Stimulated activated CD4-positive, alpha-beta T cell treated with anti-CD3 and anti-CD28 coated beads, Interleukin-4, amount 100 ng/mL, for 24 hours (primary cell): ENCODE measurements around the gene ADAMTS2.

Source experiments
- DNase-seq: peaks from one replicate; pipeline ENCODE4 v3.0.0-alpha.2; 2020

The ADAMTS2 gene

DNA sequence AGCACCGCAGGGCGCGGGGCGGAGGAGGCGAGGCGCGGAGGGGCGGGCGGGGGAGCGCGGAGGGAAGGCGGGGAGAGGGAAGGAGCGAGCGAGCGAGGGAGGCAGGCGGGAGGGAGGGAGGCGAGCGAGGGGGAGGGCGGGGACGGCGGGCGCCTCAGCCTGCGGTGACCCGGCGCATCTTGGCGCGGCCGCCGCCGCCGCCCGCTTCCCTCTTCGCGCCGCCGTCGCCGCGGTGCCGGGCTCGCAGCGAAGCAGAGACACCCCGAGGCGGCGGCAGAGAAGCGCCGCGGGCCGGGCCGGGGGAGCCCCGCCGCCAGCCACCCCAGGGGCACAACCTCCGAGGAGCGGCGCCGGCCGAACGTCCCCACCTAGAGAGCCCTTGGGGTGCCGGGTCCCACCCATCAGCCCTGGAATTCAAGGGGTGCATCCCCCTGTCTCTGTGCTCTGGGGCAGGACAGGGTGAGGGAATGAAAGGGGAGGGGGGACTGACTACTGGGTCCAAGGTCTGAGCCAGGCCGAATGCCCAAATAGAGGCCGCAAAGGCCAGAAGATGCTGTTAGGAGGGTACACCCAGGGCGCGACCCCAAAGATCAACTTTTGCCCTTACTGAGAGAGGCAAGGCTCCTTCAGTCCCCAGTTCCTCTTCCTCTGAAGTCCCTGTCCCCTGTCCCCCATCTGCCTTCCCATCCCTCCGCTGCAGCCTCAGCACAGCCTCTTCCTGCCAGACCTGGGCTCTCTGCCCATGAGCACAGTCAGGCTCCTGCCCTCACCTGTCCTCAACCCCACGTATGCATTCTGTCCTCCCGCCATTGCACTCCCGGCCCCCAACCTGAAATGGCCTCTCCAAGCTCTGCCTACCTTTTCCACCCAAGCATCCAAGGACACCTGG is at the start of gene ADAMTS2:
Gene ADAMTS2, minus strand, starts transcription at position 29 of the 889 bp plus-strand sequence. CDS start 133 bp downstream, outside the sequence.
- DNase-seq = no peak

DNA sequence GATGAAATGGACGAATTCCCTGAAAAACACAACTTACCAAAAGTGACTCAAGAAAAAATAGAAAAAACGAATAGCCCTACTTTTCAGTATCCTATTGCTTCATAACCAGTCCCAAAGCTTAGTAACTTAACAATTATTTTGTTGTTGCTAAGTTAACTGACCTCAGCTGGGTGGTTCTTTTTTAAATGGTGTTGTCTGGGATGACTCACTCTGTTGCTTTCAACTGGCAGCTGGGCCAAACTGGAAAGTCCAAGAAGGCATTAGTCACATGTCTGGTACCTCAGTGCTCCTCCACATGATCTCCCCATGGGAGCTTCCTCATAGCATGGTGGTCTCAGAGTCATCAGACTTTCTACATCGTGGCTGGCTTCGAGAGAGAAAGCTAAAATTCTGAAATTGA is 47.8 kb upstream of the ADAMTS2 start:
- no peak for DNase-seq

GRCh38 chr5:179387151-179388110 is 42.2 kb upstream of the ADAMTS2 start:
- no peak for DNase-seq

DNA sequence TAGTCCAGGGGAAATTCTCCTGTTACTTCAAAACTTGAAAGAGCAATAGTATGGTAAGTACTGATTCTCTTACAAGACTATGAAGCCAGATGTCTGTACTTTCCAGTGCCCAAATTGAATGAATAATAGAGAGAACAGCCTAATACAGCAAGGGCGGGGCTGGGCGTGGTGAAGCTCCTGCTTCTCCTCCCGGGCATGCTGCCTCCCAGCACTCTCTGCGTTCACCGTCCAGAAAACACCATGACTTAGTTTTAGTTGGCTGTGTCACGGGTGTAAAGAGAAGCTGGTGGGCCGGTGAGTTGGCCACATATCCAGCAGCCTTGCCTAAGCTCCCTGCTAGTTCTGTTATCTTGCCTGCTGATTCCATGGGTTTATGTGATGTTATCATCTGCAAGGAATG is 40.7 kb upstream of the ADAMTS2 start:
- DNase-seq = no peak

DNA sequence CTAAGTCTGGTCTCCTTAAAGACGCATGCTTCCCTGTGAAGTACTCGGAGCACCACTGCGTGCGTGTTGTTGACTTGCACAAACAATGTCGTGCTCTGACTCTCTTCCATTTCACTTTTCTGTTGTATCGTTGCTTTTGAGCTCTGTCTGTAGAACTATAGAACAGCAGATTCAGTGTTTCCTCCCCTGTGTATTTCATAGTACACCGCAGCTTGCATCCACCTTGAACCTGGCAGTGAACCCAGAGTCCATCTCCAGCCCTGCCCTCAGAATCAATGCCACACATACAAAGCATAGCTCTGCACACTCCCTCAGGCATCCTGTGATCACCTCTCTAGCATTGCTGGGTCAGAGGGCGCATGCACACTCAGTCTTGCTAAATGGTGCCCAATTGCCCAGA is 37.2 kb upstream of the ADAMTS2 start:
- DNase-seq = no peak

- DNase-seq = no peak
Observed at GRCh38 chr5:179381691-179382090, 36.4 kb upstream of the ADAMTS2 start.

GRCh38 chr5:179380211-179381035 is 35.2 kb upstream of the ADAMTS2 start:
- DNase-seq = no peak

GRCh38 chr5:179379321-179379890 is 34.1 kb upstream of the ADAMTS2 start:
- DNase-seq = no peak

GRCh38 chr5:179378441-179379271 is 33.4 kb upstream of the ADAMTS2 start:
- DNase-seq = no peak

DNA sequence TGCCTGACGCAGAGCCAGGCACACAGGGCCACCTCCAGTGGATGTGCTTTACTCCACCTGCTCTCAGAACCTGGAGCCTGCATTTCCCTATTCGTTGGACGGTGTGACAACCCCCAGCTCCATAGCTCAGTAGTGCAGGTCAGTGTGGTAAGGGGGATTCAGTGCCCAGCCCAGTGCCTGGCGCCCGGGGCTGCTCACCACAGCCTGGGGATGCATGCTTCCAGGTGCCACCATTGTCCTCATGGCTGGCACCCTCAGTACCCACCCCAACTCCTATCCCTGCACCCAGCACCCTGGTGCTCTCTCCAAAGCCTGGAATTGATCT is 32.8 kb upstream of the ADAMTS2 start:
- DNase-seq = no peak

- DNase-seq = no peak
Observed at GRCh38 chr5:179377421-179378115, 32.3 kb upstream of the ADAMTS2 start.

GRCh38 chr5:179376701-179377420 is 31.6 kb upstream of the ADAMTS2 start:
- no peak for DNase-seq

- no peak for DNase-seq
Observed at GRCh38 chr5:179375831-179376365, 30.6 kb upstream of the ADAMTS2 start.

- no peak for DNase-seq
Observed at GRCh38 chr5:179375236-179375685, 30.0 kb upstream of the ADAMTS2 start.

GRCh38 chr5:179374506-179375235 is 29.4 kb upstream of the ADAMTS2 start:
- DNase-seq = no peak

- DNase-seq = no peak
Observed at GRCh38 chr5:179373961-179374505, 28.8 kb upstream of the ADAMTS2 start.

GRCh38 chr5:179373101-179373934 is 28.1 kb upstream of the ADAMTS2 start:
- DNase-seq = no peak
